NCI-H2196 (cell line): Measurements from ENCODE around the gene VSIG10L.

Experiments used
- DNase-seq: peaks from one replicate; lab custom pipeline; 2025; ENCODE audit not compliant: unreplicated experiment; lab: John Stamatoyannopoulos, UW

The VSIG10L gene

DNA sequence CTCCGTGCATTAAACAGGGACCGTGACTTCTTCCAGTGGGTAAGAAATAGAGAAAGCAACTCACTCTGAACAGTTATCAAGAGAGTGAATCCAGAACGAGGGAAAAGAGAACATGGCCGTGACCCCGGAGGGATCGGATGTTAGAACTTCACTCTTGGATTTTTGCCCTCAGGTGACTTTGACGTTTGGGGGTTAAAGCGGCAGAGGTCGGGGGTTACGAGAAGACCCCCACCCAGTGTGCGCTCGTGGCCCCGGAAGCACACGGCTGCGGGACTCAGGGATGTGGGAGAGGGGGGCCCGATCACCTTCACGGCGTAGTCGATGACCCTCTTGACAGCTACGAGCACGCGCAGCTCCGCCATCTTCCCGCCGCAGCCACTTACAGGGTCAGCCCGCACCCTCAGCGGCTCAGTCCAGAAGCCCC lies 24.0 kb upstream of the VSIG10L start, which contains the start of gene ETFB:
Gene ETFB, minus strand, starts transcription at position 424 of the 424 bp plus-strand sequence. Its CDS starts 62 bp downstream, at position 362.
- no peak for DNase-seq

DNA sequence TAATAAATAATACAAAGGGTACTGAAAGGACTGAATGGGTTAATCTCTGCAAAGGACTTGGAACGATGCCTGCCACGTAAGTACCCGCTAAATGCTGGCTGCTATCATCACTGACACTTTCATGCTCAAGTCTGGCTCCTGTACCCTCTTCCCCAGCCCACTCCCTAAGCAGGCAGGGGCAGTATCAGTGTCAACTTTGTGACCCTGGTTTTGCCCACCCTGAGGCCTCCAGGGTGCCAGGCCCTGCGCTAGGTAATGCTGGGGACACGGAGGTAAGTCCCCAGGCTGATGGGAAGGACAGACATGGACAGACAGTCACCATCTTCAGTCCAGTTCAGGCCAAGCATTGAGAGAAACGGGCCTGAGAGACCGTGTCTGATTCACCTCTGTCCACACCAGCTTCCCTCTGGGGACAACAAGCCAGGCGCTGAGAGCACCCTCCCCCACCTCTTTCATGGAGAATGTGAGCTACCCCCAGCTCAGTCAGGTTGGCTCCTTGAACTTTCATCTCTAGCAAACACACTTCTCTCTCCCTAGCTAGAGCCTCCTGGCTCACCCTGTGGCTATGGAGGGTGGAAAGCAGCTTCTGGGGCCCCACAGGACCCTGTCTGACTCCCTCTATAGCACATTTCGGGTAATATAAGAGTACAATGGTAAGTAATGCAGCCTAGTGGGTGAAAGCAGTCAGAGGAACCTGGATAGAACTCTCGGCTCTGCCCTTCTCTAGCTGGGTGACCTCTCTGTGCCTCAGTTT lies 23.4 kb upstream of the VSIG10L start:
- no peak for DNase-seq

DNA sequence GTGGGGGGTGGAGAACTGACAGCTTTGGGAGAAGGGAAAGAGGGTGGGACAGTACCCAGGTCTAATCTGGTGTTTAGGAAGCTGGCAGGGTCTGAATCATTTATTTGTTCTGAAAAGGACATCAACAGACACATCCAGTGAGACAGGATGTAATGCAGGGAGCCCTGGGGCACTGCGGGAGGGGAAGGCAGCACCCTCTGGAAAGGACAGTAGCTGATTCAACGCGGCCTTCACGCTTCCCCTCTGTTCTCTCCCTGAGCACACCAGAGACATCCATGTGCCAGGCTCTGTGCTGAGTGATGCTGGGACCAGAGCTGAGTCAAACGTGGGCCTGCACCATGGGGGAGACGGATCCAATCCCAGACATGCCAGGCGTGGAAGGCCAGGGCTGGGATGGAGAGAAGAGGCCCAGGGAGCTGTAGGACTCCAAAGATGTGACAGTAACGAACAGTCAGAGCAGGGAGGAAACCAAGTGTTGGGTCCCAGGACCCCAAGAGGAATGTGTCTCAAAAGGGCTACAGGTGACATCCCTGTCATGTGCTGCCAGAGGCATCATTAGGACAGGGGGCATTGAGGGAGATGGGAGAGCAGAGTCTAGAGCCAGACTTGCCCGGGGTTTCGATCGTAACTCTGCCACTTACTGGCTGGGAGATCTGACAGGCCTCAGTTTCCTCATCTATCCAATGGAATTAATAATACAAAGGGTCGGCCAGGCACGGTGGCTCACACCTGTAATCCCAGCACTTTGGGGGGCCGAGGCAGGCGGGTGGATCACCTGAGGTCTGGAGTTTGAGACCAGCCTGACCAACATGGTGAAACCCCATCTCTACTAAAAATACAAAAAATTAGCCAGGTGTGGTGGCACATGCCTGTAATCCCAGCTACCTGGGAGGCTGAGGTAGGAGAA lies 22.5 kb upstream of the VSIG10L start:
- DNase-seq = no peak

DNA sequence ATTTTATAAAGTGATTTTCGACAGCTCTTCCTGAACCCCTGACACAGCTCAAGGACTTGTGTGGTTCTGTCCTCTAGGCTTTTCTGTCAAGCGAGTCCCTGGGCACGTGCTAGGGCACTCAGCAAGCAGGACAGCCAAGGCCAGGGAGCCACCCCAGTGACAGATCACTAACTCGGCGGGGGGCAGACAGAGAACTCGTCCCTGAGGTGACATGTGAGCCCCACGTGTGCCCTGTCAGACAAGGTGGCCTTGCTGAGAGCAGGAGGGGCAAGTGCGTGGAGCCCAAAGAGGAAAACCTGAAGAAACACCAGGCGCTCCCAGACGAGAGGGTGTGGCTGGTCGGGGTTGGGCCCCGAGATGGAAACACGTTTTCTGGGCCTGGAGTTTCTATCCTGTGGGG lies 19.3 kb upstream of the VSIG10L start:
- DNase-seq = no peak

DNA sequence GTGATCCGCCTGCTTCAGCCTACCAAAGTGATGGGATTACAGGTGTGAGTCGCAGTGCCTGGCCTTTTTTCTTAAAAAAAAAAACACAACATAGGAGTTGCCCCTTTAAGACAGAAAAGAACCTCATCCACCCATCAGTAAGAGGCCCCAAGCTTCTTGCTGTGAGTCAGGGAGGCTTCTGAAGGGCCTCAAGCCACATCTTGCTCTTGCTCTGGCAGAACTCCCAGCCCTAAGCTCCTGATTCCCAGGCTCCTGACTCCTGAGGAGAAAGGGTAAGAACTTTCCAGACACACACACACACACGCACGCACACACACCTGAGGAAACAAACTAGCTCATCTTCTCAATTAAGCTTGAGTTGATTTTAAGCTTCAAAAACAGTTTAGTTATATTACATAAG lies 17.4 kb upstream of the VSIG10L start:
- no peak for DNase-seq

DNA sequence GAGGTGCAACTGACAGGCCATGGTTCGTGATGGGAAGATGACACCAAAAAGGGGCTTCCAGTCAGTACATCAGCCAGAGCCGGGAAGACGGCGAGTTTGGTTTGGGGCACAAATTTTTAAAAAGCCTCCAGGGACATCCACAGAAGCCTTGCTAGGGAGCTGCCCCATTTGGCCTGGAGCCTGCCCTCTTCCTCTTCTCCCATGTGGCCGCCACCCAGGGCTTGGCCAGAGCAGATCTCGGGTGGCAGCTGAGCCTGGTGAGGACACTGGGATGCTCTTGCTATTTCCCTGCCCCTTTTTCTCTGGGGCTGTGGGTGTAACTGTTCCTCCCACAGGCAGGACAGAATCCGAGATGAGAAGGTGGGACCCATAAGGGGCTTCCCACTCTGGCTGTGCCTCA lies 16.0 kb upstream of the VSIG10L start:
- no peak for DNase-seq

DNA sequence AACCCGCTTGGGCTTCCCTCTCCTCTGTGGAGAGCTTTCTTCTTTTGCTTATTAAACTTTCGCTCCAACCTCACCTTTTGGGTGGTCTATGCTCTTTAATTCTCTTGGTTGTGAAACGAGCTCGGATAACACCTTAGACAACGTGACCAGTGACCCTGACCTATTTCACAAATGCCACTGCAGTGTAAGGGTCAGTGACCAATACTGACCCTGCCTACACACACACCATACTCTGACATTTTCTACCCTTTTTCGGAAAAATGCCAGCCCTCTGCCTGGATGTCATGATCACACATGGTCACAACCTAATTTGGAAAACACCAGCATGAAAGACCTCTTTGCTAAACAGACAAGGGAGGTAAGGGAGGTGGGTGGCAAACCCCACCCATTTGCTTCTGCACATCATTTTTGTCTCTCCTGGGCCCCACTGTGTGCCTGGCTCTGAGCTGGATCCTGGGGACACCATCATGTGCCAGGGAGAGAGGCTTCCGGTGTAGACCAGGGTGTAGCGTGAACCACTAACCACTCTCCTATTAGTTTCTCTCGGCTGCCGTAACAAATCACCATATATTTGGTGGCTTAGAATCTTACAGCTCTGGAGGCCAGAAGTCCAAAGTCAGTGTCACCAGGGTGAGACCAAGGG lies 14.3 kb upstream of the VSIG10L start:
- DNase-seq = no peak

DNA sequence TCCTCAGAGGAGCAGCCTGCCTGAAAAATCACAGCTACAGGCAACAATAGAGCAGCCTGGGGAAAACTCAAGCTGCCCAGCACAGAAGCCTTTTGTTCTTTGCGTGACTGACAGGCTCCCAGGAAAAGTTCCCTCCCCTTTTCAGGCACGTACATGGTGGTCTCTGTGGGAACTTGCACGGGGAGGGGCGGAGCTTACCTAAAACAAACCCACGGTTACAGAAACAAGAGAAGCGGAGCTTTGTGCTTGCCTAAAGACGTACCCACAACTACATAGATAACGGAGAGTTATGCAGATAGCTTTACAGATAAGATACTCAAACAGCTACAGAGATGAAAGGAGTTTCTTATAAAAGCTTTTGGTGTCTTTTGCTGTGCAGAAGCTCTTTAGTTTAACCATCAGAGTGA lies 12.8 kb upstream of the VSIG10L start:
- DNase-seq = no peak

DNA sequence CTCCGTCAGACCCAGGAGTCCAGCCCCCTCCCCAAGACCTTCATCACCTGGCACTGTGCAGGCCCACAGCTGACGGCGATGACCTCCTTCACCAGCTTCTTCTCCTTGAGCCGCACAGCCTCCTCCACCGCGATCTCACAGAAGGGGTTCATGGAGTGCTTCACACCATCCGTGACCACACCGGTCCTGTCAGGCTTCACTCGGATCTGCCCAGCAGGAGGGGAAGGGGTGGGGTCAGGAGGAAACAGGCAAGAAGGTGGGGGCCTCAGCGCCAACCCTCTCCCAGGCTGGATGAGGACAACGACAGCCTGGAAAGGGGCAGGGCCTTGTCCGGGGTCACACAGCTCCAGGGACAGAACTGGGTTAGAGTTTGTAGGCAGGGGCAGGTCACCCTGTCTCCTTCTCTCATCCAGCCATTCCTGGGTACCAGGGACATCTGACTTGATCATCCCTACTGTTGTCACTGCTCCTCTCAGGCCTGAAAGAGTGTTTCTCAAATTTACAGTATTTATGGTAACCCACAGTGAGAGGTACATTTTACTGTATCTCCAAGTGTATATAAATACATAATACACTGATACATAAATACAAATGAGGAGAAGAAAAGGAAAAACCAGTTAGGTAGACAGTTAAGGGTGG lies 12.3 kb upstream of the VSIG10L start:
- no peak for DNase-seq

DNA sequence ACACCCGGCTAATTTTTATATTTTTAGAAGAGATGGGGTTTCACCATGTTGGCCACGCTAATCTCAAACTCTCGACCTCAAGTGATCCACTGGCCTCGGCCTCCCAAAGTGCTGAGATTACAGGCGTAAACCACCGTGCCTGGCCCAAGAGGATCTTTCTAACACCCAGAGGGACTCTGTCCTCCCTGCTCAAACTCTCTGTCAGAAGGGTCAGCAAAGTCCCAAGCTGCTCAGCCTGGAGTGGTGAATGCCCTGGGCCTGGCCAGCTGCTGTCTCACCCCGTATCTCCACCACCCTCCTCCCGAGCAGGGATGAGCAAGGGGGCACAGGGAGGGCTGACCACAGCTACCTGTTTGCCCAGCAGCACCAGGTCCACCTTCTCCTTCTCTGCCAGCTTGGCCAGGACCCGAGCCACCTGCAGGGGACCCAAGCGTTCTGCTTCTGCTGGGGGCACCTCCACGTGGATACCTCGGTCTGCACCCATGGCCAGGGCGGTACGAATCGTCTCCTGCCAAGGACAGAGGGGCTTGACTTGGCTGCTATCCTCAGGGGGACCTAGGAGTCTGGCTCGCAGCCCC lies 10.9 kb upstream of the VSIG10L start:
- DNase-seq = no peak

DNA sequence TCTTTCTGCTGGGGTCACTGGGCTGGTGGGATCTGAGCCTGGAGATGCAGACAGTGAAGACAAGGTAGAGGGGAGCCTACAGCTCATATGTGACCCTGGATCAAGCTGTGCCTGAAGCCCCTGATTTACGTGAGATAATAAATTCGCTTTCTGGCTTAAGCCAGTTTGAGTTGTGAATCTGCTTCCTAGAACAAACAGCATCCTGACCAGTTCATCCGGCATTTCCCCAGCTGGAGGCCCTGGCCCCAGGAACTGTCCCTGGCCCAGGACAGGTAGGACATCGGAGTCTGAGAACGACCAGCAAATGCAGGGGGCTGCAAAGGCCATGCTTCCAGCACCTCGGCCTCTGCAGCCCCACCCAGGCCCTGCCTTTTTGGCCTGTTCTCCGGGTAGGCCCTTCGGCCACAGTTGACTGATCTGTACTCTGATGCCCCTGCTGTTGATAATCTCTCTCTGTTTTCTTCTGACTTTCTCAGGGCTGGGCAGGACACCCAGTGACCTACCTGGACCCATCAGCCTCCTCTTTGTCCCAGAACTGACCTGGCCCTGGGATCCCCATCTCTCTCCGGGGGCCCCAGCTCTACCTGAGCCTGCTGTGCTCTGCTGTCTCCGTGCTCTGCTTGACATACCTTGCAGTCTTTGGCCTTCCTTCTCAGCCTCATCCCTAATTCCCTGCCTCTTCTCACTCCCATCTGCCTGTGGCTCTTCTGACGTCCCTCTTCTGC lies 9.5 kb upstream of the VSIG10L start:
- DNase-seq = no peak

DNA sequence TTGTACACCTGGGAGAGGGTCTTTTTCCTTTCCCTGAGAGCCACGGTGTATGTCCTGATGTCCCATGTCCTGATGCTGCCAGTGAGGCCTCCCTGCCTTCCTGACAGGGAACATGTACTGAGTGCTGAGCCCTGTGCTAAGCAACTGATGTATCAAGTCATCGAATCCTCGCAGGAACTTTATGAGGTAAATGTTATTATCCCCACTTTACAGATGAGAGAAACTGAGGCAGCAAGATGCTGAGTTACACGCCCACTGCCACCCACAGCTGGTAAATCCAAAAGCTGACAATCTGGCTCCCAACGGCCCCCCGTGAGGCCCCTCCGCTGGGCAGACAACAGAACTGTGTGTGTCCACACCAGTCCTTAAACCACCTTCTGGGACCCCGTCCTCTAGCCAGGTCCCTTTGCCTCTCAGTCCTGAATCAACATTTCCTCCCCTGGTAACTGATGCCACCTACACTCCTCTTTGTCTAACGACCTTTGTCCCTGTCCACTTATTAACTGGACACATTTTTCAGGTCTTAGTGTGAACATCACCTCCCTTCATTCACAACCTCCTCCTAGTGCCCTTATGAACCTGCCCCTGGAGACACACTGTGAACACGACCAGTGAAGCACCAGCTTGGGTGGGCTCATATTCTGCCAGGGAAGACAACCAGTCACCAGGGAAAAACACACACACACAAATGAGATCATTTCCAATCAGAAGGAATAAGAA lies 5.4 kb upstream of the VSIG10L start:
- no peak for DNase-seq

DNA sequence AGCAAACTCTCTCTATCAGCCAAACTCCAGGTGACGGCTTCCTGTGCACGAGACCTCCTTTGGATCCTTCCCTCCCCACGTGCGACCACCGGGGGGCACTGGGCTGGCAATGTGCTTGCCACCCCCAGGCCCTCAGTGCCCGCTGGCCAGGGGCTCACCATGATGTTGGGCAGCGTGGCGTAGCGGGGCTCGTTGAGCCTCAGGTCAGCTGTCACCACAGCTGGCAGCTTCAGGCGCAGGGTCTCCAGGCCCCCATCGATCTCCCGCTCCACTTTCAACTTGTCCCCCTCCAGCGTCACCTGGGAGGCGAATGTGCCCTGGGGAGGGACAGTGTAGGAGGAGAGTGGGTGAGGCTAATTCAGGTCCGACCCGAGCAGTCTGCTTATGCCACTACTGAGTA lies 4.8 kb upstream of the VSIG10L start:
- DNase-seq = no peak

DNA sequence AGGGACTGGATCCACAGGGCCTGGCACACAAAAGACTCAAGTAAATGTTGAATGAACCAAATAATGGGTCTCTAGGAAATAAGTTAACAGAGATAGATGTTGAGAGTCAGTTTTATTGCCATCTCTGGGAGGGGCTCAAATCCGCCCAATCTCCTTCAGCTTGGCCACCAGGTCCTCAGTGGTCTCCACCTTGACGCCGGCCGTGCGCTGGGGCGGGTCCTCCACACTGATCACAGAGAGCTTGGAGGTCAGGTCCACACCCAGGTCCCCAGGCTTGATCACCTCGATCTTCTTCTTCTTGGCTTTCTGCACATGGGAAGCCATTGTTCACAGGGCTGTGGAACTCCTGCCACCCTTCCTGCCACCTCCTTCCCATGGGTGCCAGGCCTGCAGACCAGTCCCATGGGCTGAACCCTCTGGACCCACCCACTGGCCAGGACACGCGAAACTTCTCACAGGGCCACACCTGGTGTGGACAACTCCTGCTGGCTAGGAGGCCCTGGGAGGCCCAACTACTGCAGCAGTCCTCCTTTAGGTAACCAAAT lies 3.2 kb upstream of the VSIG10L start:
- DNase-seq = no peak

DNA sequence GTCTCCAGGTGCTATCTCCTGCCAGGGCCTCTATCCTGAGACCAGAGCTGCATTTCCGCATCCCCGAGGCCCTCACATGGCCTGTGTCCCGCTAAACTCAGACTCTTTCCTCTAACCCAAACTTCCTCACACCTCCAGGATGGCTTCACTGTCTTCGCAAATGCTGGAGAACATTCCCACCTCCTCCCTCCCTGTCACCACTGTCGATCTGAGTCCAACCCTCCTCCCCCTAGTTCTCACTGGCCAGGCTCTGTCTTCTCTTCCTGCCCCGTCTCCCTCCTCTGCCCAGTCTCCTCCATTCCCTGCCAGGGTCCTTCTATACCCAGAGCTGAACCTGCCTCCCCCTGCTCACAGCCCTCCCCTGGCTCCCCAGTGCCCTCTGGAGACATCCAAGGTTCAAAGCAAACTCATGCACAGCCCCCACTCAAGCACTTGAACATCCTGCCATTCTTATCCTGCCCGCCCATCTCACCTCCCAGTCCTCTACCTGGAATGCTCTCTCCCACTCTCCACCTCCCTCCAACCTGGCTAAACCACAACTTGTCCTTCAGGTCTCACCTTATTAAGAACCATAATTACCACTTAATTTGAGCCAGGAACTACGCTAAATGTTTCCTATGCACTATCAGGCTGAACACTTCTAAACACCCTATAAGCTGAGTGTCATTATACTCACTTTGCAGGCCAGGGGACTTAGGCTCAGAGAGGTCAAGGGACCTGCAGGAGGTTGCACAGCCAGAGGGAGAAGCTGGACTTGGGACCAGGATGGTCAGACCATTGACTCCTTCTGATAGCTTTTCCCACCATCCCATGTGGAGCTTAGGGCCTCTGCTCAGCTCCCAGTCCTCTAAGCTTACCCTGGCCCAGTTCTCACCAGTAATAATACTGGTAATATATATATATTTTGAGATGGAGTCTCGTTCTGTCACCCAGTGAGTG lies 961 bp upstream of the VSIG10L start:
- no peak for DNase-seq

DNA sequence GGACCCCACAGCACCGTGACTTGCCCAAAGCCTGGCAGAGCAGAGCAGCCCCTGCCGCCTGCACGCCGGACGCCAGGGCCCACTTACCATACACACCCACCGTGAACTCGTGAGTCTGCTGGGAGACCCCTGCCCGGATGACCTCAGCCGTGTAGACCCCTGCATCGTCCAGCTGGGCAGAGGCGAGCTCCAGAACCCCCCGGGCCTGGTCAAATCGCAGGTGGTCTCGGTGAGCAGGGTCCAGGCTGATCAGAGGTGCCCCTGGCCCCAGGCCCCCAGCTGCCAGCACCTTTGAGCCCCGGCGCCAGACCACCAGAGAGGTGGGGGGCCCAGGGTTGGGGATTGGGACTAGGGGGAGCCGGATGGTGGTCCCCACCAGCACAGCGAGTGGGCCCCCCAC lies 873 bp downstream of the VSIG10L start:
- no peak for DNase-seq

DNA sequence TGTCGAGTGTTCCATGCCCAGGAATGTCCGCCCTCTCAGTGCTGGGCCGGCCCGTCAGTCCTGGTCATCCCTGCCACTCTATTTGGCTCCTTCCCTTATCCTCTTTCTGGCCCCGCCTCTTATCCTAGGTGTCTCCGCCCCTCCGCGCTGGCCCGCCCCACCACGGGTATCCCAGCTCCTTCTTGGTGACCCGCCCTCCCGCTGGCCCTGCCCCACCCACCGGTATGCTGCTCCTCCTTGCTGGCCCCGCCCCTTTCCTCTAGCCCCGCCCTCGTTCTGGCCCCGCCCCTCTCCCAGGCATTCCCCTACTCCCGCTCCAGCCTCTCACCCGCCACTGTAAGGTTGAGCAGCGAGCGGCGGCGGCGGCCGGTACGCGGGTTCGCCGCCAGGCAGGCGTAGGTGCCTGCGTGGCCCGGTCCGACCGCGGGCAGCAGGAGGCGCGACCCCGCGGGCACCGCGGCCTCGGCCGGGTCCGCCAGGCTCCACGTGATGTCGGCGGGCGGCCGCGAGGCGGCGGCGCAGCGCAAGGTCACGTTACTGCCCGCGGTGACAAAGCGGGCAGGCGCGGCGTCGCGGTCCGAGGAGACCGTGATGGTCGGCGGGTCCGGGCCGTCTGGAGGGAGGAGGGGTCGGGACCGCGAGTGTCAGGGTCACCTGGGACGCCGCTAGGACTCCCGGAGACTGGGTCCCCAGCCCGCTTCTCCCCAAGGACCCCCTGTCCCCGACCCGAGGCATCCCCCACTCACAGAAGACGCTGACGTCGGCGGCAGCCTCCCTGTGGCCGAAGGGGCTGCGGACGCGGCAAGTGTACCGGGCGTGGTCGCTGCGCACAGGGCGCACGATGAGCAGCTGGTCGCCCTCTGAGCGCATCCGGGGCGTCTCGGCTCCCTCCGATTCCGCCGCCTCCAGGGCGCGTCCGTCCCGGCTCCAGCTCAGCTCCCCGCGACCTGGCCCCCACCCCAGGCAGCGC lies 2.0 kb downstream of the VSIG10L start:
- no peak for DNase-seq
